ENCODE measurements around the gene PCYOX1L.

Gene PCYOX1L

DNA sequence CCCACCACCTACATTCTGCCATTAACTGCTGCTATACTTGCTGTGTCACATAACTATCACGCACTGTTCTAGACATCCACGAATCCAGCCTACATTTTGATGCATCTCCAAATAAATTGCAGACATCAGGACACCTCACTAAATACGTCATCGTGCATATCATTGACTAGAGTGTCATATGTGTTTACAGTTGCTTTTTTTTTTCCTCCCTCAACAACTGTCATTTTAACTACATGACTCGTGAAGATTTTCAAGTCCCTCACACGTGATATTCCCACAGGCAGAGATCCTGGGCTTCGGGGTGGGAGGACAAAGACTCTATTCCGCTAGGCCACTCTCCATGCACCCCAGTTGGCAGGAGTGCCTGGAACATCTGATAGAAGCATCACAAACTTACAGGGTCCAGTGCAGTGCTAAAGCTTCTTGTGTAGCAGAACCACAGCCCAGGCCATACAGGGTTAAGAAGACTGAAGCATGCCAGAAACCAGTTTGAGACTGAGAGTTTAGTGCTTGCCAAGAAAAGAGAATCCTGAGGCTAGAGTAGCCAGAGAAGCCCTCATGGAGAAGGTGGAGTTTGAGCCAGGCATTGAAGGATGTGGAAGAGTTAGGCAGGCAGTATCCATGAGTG lies 1.1 kb downstream of the PCYOX1L start:
- ATAC-seq: no peak
- TF ChIP-seq ARNTL (CRISPR knock-in tag; IDR thresholded peaks at IDR 0.05; ENCODE audit: borderline replicate concordance, low read depth) (no peak), CSDC2 (CRISPR knock-in tag; IDR thresholded peaks at IDR 0.05) (no peak), ZNF70 (CRISPR knock-in tag; IDR thresholded peaks at IDR 0.05) (no peak), ISL1 (CRISPR knock-in tag; IDR thresholded peaks at IDR 0.05) (no peak), BACH2 (CRISPR knock-in tag; IDR thresholded peaks at IDR 0.05; ENCODE audit: borderline replicate concordance) (no peak), SNAI2 (CRISPR knock-in tag; IDR thresholded peaks at IDR 0.05) (no peak)
- TF ChIP-seq, protein P1, sequence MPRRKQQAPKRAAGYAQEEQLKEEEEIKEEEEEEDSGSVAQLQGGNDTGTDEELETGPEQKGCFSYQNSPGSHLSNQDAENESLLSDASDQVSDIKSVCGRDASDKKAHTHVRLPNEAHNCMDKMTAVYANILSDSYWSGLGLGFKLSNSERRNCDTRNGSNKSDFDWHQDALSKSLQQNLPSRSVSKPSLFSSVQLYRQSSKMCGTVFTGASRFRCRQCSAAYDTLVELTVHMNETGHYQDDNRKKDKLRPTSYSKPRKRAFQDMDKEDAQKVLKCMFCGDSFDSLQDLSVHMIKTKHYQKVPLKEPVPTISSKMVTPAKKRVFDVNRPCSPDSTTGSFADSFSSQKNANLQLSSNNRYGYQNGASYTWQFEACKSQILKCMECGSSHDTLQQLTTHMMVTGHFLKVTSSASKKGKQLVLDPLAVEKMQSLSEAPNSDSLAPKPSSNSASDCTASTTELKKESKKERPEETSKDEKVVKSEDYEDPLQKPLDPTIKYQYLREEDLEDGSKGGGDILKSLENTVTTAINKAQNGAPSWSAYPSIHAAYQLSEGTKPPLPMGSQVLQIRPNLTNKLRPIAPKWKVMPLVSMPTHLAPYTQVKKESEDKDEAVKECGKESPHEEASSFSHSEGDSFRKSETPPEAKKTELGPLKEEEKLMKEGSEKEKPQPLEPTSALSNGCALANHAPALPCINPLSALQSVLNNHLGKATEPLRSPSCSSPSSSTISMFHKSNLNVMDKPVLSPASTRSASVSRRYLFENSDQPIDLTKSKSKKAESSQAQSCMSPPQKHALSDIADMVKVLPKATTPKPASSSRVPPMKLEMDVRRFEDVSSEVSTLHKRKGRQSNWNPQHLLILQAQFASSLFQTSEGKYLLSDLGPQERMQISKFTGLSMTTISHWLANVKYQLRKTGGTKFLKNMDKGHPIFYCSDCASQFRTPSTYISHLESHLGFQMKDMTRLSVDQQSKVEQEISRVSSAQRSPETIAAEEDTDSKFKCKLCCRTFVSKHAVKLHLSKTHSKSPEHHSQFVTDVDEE (CRISPR knock-in tag; IDR thresholded peaks at IDR 0.05): no peak
- TF ChIP-seq, protein P2, sequence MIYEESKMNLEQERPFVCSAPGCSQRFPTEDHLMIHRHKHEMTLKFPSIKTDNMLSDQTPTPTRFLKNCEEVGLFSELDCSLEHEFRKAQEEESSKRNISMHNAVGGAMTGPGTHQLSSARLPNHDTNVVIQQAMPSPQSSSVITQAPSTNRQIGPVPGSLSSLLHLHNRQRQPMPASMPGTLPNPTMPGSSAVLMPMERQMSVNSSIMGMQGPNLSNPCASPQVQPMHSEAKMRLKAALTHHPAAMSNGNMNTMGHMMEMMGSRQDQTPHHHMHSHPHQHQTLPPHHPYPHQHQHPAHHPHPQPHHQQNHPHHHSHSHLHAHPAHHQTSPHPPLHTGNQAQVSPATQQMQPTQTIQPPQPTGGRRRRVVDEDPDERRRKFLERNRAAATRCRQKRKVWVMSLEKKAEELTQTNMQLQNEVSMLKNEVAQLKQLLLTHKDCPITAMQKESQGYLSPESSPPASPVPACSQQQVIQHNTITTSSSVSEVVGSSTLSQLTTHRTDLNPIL (CRISPR knock-in tag; IDR thresholded peaks at IDR 0.05; ENCODE audit: low read depth): no peak

DNA sequence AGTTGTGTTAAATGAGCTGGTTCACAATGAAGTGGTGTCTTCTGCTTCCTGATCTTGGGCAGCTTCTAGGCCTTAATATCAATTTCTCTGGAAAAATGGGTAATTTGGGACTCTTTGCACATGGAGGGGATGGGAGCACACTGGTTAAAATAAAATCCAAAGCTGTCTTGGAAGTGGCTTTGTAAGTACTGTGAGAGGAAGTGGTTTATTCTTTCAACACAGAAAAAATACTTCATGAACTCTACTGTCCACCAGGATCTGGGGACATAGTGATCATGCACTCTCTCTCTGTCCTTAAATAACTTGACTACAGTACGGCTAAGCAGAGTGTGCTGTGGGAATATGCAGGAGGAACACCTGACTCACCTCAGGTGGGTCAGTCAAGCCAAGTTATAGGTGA lies 2.4 kb downstream of the PCYOX1L start:
- ATAC-seq: no peak
- TF ChIP-seq ISL1 (CRISPR knock-in tag; IDR thresholded peaks at IDR 0.05): no peak
- no peak for TF ChIP-seq TCF4 (CRISPR knock-in tag; IDR thresholded peaks at IDR 0.05; ENCODE audit: borderline replicate concordance)
- TF ChIP-seq GLIS3 (CRISPR knock-in tag; IDR thresholded peaks at IDR 0.05): no peak
- no peak for TF ChIP-seq ESRRG (CRISPR knock-in tag; IDR thresholded peaks at IDR 0.05)
- TF ChIP-seq, protein P3, sequence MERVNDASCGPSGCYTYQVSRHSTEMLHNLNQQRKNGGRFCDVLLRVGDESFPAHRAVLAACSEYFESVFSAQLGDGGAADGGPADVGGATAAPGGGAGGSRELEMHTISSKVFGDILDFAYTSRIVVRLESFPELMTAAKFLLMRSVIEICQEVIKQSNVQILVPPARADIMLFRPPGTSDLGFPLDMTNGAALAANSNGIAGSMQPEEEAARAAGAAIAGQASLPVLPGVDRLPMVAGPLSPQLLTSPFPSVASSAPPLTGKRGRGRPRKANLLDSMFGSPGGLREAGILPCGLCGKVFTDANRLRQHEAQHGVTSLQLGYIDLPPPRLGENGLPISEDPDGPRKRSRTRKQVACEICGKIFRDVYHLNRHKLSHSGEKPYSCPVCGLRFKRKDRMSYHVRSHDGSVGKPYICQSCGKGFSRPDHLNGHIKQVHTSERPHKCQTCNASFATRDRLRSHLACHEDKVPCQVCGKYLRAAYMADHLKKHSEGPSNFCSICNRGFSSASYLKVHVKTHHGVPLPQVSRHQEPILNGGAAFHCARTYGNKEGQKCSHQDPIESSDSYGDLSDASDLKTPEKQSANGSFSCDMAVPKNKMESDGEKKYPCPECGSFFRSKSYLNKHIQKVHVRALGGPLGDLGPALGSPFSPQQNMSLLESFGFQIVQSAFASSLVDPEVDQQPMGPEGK (CRISPR knock-in tag; IDR thresholded peaks at IDR 0.05; ENCODE audit: borderline replicate concordance): no peak

DNA sequence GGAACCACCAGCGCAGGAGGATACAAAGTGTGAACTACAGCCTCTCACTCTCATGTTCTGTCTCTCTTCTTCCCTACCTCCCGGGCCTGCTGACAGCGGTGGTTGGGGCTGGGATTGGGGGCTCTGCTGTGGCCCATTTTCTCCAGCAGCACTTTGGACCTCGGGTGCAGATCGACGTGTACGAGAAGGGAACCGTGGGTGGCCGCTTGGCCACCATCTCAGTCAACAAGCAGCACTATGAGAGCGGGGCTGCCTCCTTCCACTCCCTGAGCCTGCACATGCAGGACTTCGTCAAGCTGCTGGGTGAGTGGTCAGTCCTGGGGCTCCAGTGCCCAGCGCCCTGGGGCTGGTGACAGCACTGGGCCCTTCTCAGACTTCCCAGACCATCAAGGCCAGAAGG lies 4.7 kb downstream of the PCYOX1L start:
- no peak for ATAC-seq

DNA sequence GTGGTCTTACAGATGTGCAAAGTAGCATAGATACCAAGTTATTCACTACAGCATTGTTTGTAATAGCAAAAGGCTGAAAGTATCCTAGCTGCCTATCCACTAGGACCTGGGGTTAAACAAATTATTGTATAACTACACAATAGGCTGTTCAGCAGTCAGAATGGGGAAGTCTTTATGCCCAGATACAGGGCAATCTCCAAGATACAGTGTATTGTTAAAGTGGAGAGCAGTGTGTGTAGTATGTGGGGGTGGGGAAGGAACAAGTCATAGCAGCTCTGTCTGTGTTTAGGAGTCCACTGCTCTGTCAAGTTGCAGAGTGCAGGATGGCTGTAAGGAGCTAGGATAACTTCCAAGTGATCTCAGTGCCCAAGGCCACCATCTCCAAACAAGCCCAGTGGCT lies 5.5 kb downstream of the PCYOX1L start:
- ATAC-seq: no peak
- TF ChIP-seq SNAI2 (CRISPR knock-in tag; IDR thresholded peaks at IDR 0.05) (no peak), ZFP30 (CRISPR knock-in tag; IDR thresholded peaks at IDR 0.05) (no peak), BACH2 (CRISPR knock-in tag; IDR thresholded peaks at IDR 0.05; ENCODE audit: borderline replicate concordance) (no peak), ISL1 (CRISPR knock-in tag; IDR thresholded peaks at IDR 0.05) (no peak), ZNF565 (CRISPR knock-in tag; conservative IDR thresholded peaks at IDR 0.05; ENCODE audit: low read depth) (no peak)
- TF ChIP-seq, protein P4, sequence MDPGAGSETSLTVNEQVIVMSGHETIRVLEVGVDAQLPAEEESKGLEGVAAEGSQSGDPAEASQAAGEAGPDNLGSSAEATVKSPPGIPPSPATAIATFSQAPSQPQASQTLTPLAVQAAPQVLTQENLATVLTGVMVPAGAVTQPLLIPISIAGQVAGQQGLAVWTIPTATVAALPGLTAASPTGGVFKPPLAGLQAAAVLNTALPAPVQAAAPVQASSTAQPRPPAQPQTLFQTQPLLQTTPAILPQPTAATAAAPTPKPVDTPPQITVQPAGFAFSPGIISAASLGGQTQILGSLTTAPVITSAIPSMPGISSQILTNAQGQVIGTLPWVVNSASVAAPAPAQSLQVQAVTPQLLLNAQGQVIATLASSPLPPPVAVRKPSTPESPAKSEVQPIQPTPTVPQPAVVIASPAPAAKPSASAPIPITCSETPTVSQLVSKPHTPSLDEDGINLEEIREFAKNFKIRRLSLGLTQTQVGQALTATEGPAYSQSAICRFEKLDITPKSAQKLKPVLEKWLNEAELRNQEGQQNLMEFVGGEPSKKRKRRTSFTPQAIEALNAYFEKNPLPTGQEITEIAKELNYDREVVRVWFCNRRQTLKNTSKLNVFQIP (CRISPR knock-in tag; IDR thresholded peaks at IDR 0.05; ENCODE audit: borderline replicate concordance, low read depth): no peak
- TF ChIP-seq, protein P5, sequence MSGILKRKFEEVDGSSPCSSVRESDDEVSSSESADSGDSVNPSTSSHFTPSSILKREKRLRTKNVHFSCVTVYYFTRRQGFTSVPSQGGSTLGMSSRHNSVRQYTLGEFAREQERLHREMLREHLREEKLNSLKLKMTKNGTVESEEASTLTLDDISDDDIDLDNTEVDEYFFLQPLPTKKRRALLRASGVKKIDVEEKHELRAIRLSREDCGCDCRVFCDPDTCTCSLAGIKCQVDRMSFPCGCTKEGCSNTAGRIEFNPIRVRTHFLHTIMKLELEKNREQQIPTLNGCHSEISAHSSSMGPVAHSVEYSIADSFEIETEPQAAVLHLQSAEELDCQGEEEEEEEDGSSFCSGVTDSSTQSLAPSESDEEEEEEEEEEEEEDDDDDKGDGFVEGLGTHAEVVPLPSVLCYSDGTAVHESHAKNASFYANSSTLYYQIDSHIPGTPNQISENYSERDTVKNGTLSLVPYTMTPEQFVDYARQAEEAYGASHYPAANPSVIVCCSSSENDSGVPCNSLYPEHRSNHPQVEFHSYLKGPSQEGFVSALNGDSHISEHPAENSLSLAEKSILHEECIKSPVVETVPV (CRISPR knock-in tag; IDR thresholded peaks at IDR 0.05): no peak
- TF ChIP-seq, protein P3 (CRISPR knock-in tag; IDR thresholded peaks at IDR 0.05; ENCODE audit: borderline replicate concordance): no peak

More for the DNA sequence above, 4.7 kb downstream of the PCYOX1L start:
- no peak for TF ChIP-seq ZC3H10 (CRISPR knock-in tag; IDR thresholded peaks at IDR 0.05)
- TF ChIP-seq, protein P4 (CRISPR knock-in tag; IDR thresholded peaks at IDR 0.05; ENCODE audit: borderline replicate concordance, low read depth): no peak
- no peak for TF ChIP-seq RARB (CRISPR knock-in tag; IDR thresholded peaks at IDR 0.05)
- TF ChIP-seq ZNF565 (CRISPR knock-in tag; conservative IDR thresholded peaks at IDR 0.05; ENCODE audit: low read depth): no peak
- TF ChIP-seq ZFP3 (CRISPR knock-in tag; IDR thresholded peaks at IDR 0.05): no peak
- no peak for TF ChIP-seq SNAI2 (CRISPR knock-in tag; IDR thresholded peaks at IDR 0.05)
- no peak for TF ChIP-seq ISL1 (CRISPR knock-in tag; IDR thresholded peaks at IDR 0.05)
- no peak for TF ChIP-seq PPARA (CRISPR knock-in tag; IDR thresholded peaks at IDR 0.05; ENCODE audit: borderline replicate concordance)

Data from SK-N-SH treated with all-trans-retinoic acid at 6 μM for 48 hours (cell line).